GM12891 (cell line): ENCODE results near the gene PRRC2A.

Experiments used
- DNase-seq: peaks from one replicate; pipeline ENCODE4 v3.0.0; 2011; ENCODE audit warnings: low spot score; ENCODE audit not compliant: insufficient read length
- FAIRE-seq: peaks from 2 replicates; lab custom pipeline; 2011; peaks lifted over from hg19 to GRCh38; lab: Jason Lieb, UNC
- PAX5 ChIP-seq: IDR thresholded peaks from 2 replicates; pipeline ENCODE4 v1.6.1; 2011; ENCODE audit warnings: low read length, moderate library complexity, mild to moderate bottlenecking; ENCODE audit not compliant: insufficient read depth, severe bottlenecking
- POLR2A ChIP-seq: IDR thresholded peaks from 2 replicates; pipeline ENCODE4 v1.6.1; 2011; ENCODE audit warnings: low read depth, low read length, control low read depth
- POLR2AphosphoS5 ChIP-seq: IDR thresholded peaks from 2 replicates; pipeline ENCODE4 v1.6.1; 2011; ENCODE audit warnings: low read depth, low read length, control low read depth
- POU2F2 ChIP-seq: IDR thresholded peaks from 2 replicates; pipeline ENCODE4 v1.6.1; 2011; ENCODE audit warnings: low read depth, mild to moderate bottlenecking, control low read depth, low read length, moderate library complexity
- SPI1 ChIP-seq: IDR thresholded peaks from 2 replicates; pipeline ENCODE4 v1.6.1; 2011; ENCODE audit warnings: low read depth, low read length, control low read depth
- TAF1 ChIP-seq: IDR thresholded peaks from 2 replicates; pipeline ENCODE4 v1.6.1; 2011; ENCODE audit warnings: low read depth, low read length, control low read depth

Gene PRRC2A

DNA sequence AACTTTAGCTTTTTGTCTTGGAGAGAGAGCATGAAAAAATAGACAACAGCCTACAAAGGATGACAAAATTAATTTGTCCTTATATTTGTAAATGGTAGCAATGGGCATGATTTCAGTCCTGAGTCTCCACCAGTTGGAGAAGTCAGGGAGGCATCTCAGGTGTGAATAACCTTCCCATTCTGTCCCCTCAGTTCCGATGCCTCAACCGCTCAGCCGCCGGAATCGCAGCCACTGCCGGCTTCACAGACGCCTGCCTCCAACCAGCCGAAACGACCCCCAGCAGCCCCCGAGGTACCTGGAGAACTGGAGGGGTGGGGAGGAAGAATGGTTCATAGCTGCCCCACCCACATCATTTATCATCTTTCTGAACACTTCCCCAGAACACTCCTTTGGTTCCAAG lies 3.6 kb downstream of the PRRC2A start:
- FAIRE-seq (no peak), DNase-seq (no peak)
- TF ChIP-seq TAF1 = no peak
- TF ChIP-seq POU2F2 = no peak
- TF ChIP-seq POLR2AphosphoS5 = no peak
- TF ChIP-seq POLR2A = no peak
- no peak for TF ChIP-seq PAX5
- no peak for TF ChIP-seq SPI1

DNA sequence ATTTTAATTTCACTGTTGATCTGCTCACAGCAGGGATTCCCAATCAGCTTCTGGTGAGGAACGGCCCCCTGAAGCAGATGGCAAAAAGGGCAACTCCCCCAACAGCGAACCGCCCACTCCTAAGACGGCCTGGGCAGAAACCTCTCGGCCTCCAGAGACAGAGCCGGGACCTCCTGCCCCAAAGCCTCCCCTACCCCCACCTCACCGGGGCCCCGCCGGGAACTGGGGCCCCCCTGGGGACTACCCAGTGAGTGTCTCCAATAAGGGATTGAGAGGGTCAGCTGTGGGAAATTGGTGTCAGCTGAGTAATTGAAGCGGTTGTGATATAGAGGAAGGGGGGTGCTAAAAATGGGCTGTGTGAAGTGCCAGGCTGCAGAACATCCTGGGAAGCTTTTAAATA lies 6.4 kb downstream of the PRRC2A start:
- TF ChIP-seq TAF1 (no peak), POLR2AphosphoS5 (no peak), POLR2A (no peak), PAX5 (no peak), POU2F2 (no peak), SPI1 (no peak)
- FAIRE-seq (no peak), DNase-seq (no peak)

DNA sequence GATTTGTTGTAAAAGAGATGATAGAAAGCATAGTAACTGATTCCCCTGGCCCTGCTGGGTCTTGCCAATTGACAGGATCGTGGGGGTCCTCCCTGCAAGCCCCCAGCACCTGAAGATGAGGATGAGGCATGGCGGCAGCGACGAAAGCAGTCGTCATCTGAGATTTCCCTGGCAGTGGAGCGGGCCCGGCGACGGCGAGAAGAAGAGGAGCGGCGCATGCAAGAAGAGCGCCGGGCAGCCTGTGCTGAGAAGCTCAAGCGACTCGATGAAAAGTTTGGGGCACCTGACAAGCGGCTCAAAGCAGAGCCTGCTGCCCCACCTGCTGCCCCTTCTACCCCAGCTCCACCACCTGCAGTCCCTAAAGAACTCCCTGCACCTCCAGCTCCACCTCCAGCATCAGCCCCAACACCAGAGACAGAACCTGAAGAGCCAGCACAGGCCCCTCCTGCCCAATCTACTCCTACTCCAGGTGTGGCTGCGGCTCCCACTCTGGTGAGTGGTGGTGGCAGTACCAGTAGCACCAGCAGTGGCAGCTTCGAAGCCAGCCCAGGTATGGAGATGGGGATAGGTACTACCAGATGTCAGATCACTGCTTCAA lies 7.3 kb downstream of the PRRC2A start:
- FAIRE-seq = no peak
- TF ChIP-seq PAX5 = no peak
- peak; percentile 33; the same call in 1 of the 2 replicates for TF ChIP-seq POLR2A
- no peak for TF ChIP-seq POU2F2
- no peak for TF ChIP-seq SPI1
- no peak for TF ChIP-seq TAF1
- TF ChIP-seq POLR2AphosphoS5 = 0 out of 2 replicates have a peak, but pooled peaks have one; percentile 39
- DNase-seq = no peak

DNA sequence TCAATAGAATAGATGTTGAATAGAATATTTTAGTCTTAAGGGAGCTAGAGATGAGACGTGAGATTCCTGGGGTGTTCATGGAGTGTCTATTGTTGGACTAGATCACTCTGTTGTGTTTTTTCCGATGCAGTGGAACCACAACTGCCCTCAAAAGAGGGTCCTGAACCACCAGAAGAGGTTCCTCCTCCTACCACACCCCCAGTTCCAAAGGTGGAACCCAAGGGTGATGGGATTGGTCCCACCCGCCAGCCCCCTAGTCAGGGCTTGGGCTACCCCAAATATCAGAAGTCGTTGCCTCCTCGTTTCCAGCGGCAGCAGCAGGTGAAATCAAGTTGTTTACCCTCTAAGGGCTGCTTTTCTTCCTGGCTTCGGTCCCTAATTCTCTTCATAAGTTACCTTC lies 8.5 kb downstream of the PRRC2A start:
- DNase-seq (no peak), FAIRE-seq (no peak)
- no peak for TF ChIP-seq SPI1
- no peak for TF ChIP-seq POU2F2
- peak; percentile 49; the same call in 1 of the 2 replicates for TF ChIP-seq POLR2A
- no peak for TF ChIP-seq POLR2AphosphoS5
- no peak for TF ChIP-seq PAX5
- no peak for TF ChIP-seq TAF1

DNA sequence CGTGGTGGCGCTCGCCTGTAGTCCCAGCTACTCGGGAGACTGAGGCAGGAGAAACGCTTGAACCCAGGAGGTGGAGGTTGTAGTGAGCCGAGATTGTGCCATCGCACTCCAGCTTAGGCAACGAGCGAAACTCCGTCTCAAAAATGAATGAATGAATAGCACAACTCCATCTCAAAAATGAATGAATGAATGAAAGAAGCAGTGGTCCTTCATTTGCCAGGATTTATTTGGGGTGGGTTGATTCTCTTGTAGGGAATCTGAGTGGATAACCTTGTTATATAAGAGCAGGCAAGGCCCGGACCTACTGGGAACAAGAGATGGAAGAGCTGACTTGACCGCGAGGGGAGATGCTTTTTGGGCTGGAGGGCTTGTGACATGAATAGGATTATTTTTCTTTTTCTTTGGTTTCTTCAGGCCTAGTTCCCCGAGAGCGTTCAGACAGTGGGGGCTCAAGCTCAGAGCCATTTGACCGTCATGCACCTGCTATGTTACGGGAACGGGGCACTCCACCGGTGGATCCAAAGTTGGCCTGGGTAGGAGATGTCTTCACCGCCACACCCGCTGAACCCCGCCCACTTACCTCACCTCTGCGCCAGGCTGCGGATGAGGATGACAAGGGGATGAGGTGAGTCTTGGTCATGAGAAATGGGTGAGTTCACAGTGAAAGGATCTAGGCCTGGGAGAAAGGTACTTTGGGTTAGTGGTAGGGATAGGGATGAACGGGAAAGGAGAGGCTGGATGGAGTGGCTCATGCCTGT lies 9.8 kb downstream of the PRRC2A start:
- TF ChIP-seq POLR2A = no peak; the same call in 1 of the 2 replicates
- TF ChIP-seq POLR2AphosphoS5 = 0 out of 2 replicates have a peak, but pooled peaks have one; percentile 49
- TF ChIP-seq PAX5 = no peak
- TF ChIP-seq POU2F2 = 0 out of 2 replicates have a peak, but pooled peaks have one; percentile 12
- no peak for TF ChIP-seq TAF1
- no peak for TF ChIP-seq SPI1
- FAIRE-seq (no peak), DNase-seq (no peak)

DNA sequence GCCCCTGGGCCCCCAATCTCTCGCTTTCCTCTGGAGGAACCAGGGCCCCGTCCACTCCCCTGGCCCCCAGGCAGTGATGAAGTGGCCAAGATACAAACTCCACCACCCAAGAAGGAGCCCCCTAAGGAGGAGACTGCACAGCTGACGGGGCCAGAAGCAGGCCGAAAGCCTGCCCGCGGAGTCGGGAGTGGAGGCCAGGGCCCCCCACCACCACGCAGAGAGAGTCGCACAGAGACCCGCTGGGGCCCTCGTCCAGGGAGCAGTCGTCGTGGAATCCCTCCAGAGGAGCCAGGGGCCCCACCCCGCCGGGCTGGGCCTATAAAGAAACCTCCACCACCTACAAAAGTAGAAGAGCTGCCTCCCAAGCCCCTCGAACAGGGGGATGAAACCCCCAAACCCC lies 10.7 kb downstream of the PRRC2A start:
- FAIRE-seq (no peak), DNase-seq (no peak)
- TF ChIP-seq PAX5 (no peak), POU2F2 (no peak), POLR2A (no peak), TAF1 (no peak), SPI1 (no peak), POLR2AphosphoS5 (no peak)

DNA sequence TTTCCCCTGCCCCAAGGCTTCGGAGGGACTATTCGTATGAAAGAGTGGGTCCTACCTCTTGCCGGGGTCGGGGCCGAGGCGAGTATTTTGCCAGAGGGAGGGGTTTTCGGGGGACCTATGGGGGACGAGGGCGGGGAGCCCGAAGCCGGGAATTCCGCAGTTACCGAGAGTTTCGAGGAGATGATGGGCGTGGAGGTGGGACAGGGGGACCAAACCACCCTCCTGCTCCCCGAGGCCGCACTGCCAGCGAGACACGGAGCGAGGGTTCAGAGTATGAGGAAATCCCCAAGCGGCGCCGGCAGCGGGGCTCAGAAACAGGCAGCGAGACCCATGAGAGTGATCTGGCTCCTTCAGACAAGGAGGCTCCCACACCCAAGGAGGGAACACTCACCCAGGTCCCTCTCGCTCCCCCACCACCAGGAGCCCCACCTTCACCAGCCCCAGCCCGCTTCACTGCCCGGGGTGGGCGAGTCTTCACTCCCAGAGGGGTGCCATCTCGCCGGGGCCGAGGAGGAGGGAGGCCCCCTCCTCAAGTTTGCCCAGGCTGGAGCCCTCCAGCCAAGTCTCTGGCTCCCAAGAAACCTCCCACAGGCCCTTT lies 11.3 kb downstream of the PRRC2A start:
- no peak for FAIRE-seq
- no peak for TF ChIP-seq SPI1
- TF ChIP-seq POU2F2 = no peak
- TF ChIP-seq POLR2A = 0 out of 2 replicates have a peak, but pooled peaks have one; percentile 11
- no peak for TF ChIP-seq TAF1
- TF ChIP-seq POLR2AphosphoS5 = 0 out of 2 replicates have a peak, but pooled peaks have one; percentile 17
- TF ChIP-seq PAX5 = no peak
- no peak for DNase-seq

DNA sequence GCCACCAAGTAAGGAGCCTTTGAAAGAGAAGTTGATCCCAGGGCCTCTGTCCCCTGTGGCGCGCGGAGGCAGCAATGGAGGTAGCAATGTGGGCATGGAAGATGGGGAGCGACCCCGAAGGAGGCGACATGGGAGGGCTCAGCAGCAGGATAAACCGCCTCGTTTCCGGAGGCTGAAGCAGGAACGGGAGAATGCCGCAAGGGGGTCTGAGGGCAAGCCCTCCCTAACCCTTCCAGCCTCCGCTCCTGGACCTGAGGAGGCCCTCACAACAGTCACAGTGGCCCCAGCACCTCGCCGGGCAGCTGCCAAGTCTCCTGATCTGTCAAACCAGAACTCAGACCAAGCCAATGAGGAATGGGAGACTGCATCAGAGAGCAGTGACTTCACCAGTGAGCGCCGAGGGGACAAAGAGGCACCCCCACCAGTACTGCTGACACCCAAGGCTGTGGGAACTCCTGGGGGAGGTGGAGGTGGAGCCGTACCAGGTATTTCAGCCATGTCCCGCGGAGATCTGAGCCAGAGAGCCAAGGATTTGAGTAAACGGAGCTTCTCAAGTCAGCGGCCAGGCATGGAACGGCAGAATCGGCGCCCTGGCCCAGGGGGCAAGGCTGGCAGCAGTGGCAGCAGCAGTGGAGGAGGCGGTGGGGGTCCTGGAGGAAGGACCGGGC lies 11.9 kb downstream of the PRRC2A start:
- TF ChIP-seq POLR2AphosphoS5 (peak; percentile 61; the same call in 1 of the 2 replicates), TAF1 (no peak), POLR2A (peak; percentile 62)
- no peak for FAIRE-seq

DNA sequence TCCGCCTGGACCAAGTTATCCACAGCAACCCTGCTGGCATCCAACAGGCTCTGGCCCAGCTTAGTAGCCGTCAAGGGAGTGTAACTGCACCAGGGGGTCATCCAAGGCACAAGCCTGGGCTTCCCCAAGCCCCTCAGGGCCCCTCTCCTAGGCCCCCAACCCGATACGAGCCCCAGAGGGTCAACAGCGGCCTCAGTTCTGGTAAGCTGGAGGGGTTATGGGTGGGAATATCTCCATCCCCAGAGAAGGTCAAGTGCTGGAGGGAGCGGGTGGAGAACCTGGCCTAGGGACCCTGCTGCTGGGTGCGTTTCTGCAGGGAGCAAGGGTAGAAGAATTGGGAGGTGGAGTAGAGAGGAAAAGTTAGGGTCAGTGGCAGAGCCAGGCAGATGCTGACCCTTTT lies 12.9 kb downstream of the PRRC2A start:
- TF ChIP-seq PAX5 (no peak), POLR2A (peak; percentile 35; the same call in 1 of the 2 replicates)
- no peak for FAIRE-seq
- no peak for DNase-seq

More for the DNA sequence above, 11.9 kb downstream of the PRRC2A start:
- no peak for DNase-seq
